K562 (cell line): Measurements from ENCODE around the gene ZNRF1. TPM values are rescaled to one million over a fixed set of nuclear protein-coding genes. Genes with fewer than 3 reads are reported as not detected.
"Not testable (repeated sequence)": the region's sequence is repeated elsewhere in the genome, so short reads cannot be mapped to it uniquely, and the experiment has no call there.

Experiments
- ATAC-seq: fragments of 200-7000 bp; cut with Tn5 transposase; 3 replicates; pipeline ENCODE4 v1.9.1; 2020; ENCODE audit warnings: moderate library complexity
- BruUV-seq: library from RNA; stranded (reverse); fragments of 400-500 nt; replicated peaks from 2 replicates; lab custom pipeline; 2021; lab: Mats Ljungman, UMichigan
- CTCF ChIA-PET: fragments of 300-600 bp; formaldehyde crosslinking; extraction: SDS; loops from one replicate; lab custom pipeline; 2021; ENCODE audit warnings: low intra/inter-chr PET ratio; lab: Yijun Ruan, JAX
- POLR2A ChIA-PET: fragments of 300-600, 350-650 bp; sonication (Branson Sonifier 250); formaldehyde crosslinking; extraction: SDS; loops from one replicate; lab custom pipeline; 2021; ENCODE audit warnings: antibody characterized with exemption, inconsistent platforms; lab: Yijun Ruan, JAX
- DNase-seq, 4 experiments: peaks; one replicate each; pipeline versions ENCODE4 v3.0.0 to v3.0.0-alpha.2; 2011 to 2018; ENCODE audit warnings: low spot score in 3 of 4, mixed read lengths in 3 of 4; ENCODE audit errors: extremely low read depth in 1 of 4
- FAIRE-seq: peaks from 2 replicates; lab custom pipeline; 2011; peaks lifted over from hg19 to GRCh38; lab: Jason Lieb, UNC
- H2AFZ ChIP-seq: 2 replicates; pipeline ENCODE4 v1.6.0; 2011; ENCODE audit warnings: low read depth, low read length, control low read depth, inconsistent platforms
- H3K27ac ChIP-seq: fragments of 200-600 bp; 3 replicates; pipeline ENCODE4 v1.8.0; 2011; ENCODE audit warnings: low read depth, mild to moderate bottlenecking, control low read depth, inconsistent platforms, low read length, moderate library complexity, mixed read lengths; ENCODE audit errors: extremely low read depth
- H3K27me3 ChIP-seq, 2 experiments: fragments of 300-600 bp in 1 of 2; 2 replicates in 1 of 2; 3 replicates in 1 of 2; pipeline versions ENCODE4 v1.6.0 to v1.8.0; 2011; ENCODE audit warnings: inconsistent platforms in 2 of 2, low read length in 2 of 2, mild to moderate bottlenecking in 1 of 2, mixed read lengths in 1 of 2, moderate library complexity in 1 of 2; ENCODE audit not compliant: control insufficient read depth in 2 of 2, insufficient read depth in 2 of 2
- H3K36me3 ChIP-seq: fragments of 300-600 bp; 3 replicates; pipeline ENCODE4 v1.8.0; 2011; ENCODE audit warnings: mild to moderate bottlenecking, low read length, inconsistent platforms; ENCODE audit not compliant: control insufficient read depth, insufficient read depth
- H3K4me1 ChIP-seq, 2 experiments: fragments of 200-600 bp in 1 of 2; replicated peaks in 1 of 2; 2 replicates in 1 of 2; 3 replicates in 1 of 2; pipeline versions ENCODE4 v1.5.1 to v1.8.0; 2011; ENCODE audit warnings: inconsistent platforms in 2 of 2, low read length in 2 of 2, mild to moderate bottlenecking in 1 of 2, mixed read lengths in 1 of 2, moderate library complexity in 1 of 2; ENCODE audit not compliant: control insufficient read depth in 2 of 2, insufficient read depth in 2 of 2
- H3K4me2 ChIP-seq: 2 replicates; pipeline ENCODE4 v1.6.1; 2011; ENCODE audit warnings: low read length, control low read depth, inconsistent platforms, mixed read lengths; ENCODE audit not compliant: insufficient read depth
- H3K4me3 ChIP-seq: fragments of 200-600 bp; sonication (generic), shearing (Covaris generic); 2 replicates; pipeline ENCODE4 v1.5.1; 2016; ENCODE audit warnings: control low read depth, inconsistent platforms
- H3K79me2 ChIP-seq: fragments of 200-600 bp; 3 replicates; pipeline ENCODE4 v1.8.0; 2011; ENCODE audit warnings: low read length, inconsistent platforms; ENCODE audit not compliant: control insufficient read depth, insufficient read depth
- H3K9ac ChIP-seq, 2 experiments: 2 replicates each; pipeline versions ENCODE4 v1.6.0 to v1.6.1; 2011; ENCODE audit warnings: low read depth in 2 of 2, low read length in 2 of 2, control low read depth in 1 of 2, inconsistent platforms in 1 of 2, mild to moderate bottlenecking in 1 of 2, mixed read lengths in 1 of 2; ENCODE audit not compliant: insufficient read depth in 1 of 2
- H3K9me1 ChIP-seq: one replicate; pipeline ENCODE4 v1.6.0; 2011; ENCODE audit warnings: inconsistent platforms, mild to moderate bottlenecking, low read length, moderate library complexity; ENCODE audit not compliant: control insufficient read depth, insufficient read depth
- H3K9me3 ChIP-seq: replicated peaks from 2 replicates; pipeline ENCODE4 v1.5.1; 2011; ENCODE audit warnings: low read depth, low read length, inconsistent platforms; ENCODE audit not compliant: control insufficient read depth, insufficient read depth
- H4K20me1 ChIP-seq: replicated peaks from 2 replicates; pipeline ENCODE4 v1.6.1; 2011; ENCODE audit warnings: low read length, inconsistent platforms, mixed read lengths; ENCODE audit not compliant: control insufficient read depth, insufficient read depth
- ATF1 ChIP-seq, 2 experiments: fragments of 450-650 bp in 1 of 2; IDR thresholded peaks; 2 replicates each; pipeline ENCODE4 v1.6.1; 2016; ENCODE audit warnings: missing compliant biosample characterization in 1 of 2, missing genetic modification characterization in 1 of 2
- C11orf30 ChIP-seq: fragments of 450-650 bp; IDR thresholded peaks from 2 replicates; pipeline ENCODE4 v1.6.1; 2016; ENCODE audit warnings: low read depth, mild to moderate bottlenecking
- CREB1 ChIP-seq, 2 experiments: sonication (generic) in 1 of 2; formaldehyde crosslinking in 1 of 2; IDR thresholded peaks; 2 replicates each; pipeline versions ENCODE4 v1.6.1 to v1.8.0; 2012 to 2022; ENCODE audit warnings: inconsistent platforms in 1 of 2, mild to moderate bottlenecking in 1 of 2, missing genetic modification reagents in 1 of 2, moderate library complexity in 1 of 2
- CREM ChIP-seq: IDR thresholded peaks from 2 replicates; pipeline ENCODE4 v1.6.1; 2014; ENCODE audit warnings: antibody characterized with exemption, low read depth
- EP400 ChIP-seq: fragments of 450-650 bp; IDR thresholded peaks from 2 replicates; pipeline ENCODE4 v1.6.1; 2017; ENCODE audit warnings: antibody characterized with exemption, mild to moderate bottlenecking, moderate library complexity
- FOXK2 ChIP-seq, 2 experiments: fragments of 450-650 bp; IDR thresholded peaks in 1 of 2; conservative IDR thresholded peaks in 1 of 2; 2 replicates each; pipeline ENCODE4 v1.6.1; 2016; ENCODE audit warnings: low read depth in 2 of 2, mild to moderate bottlenecking in 1 of 2
- MAFG ChIP-seq: fragments of 450-650 bp; conservative IDR thresholded peaks from 2 replicates; pipeline ENCODE4 v1.6.1; 2016; ENCODE audit warnings: missing genetic modification characterization, missing compliant biosample characterization
- NFE2 ChIP-seq: IDR thresholded peaks from 2 replicates; pipeline ENCODE4 v1.6.1; 2014; ENCODE audit warnings: antibody characterized with exemption, low read depth
- WGBS: fragments of 100-300 bp; shearing (Covaris generic); methylation state at CpG from one replicate; pipeline ENCODE4 v1.1.6; 2016; ENCODE audit warnings: low coverage, mixed read lengths; ENCODE audit not compliant: insufficient coverage; ENCODE audit errors: missing lambda C conversion rate; 5-methylcytosine and 5-hydroxymethylcytosine counted together
- in situ Hi-C: fragments of 300-500 bp; cut with MboI; formaldehyde crosslinking; loops from 4 replicates; pipeline ENCODE4 v1.15.0; 2018; ENCODE audit warnings: inconsistent platforms, mixed read lengths
- intact Hi-C: fragments of 100-400 bp; cut with micrococcal nuclease; formaldehyde crosslinking; loops from 2 replicates; pipeline ENCODE4 v1.14.2; 2022
- polyA plus RNA-seq, 8 experiments: library from polyadenylated mRNA; depleted of rRNA in 4 of 8; stranded (reverse) in 5 of 8; unstranded in 3 of 8; fragments of >200 nt; fragmentation: Nextera tagmentation in 2 of 8; fragmentation: Illumina TruSeq in 1 of 8; extraction: Ambion mirVana in 2 of 8; extraction: Trizol in 1 of 8; gene quantifications; 2 replicates each; pipeline versions ENCODE4 v1.2.1 to v1.2.3, GENCODE V29; 2011 to 2014; ENCODE audit warnings: inconsistent platforms in 1 of 8, missing spikeins in 1 of 8
- total RNA-seq, 7 experiments: library from RNA; depleted of rRNA in 6 of 7; stranded (reverse); fragments of >200 nt in 6 of 7; fragmentation: Illumina TruSeq in 2 of 7; extraction: Trizol in 2 of 7; gene quantifications; 2 replicates each; pipeline versions ENCODE4 v1.2.1 to v1.2.3, GENCODE V29; 2011 to 2021; ENCODE audit warnings: low replicate concordance in 1 of 7
- TF ChIP-seq, protein P1 (sequence below): sonication (generic); formaldehyde crosslinking; IDR thresholded peaks from 2 replicates; pipeline ENCODE4 v1.8.1; 2022; ENCODE audit warnings: missing genetic modification reagents
- TF ChIP-seq, protein P2 (sequence below): fragments of 450-650 bp; IDR thresholded peaks from 2 replicates; pipeline ENCODE4 v1.6.1; 2017; ENCODE audit warnings: antibody characterized with exemption, mild to moderate bottlenecking
- TF ChIP-seq, protein P3 (sequence below), 2 experiments: fragments of 450-650 bp in 1 of 2; sonication (generic) in 1 of 2; formaldehyde crosslinking in 1 of 2; IDR thresholded peaks in 1 of 2; conservative IDR thresholded peaks in 1 of 2; 2 replicates each; pipeline versions ENCODE4 v1.6.1 to v1.8.1; 2016 to 2023; ENCODE audit warnings: mild to moderate bottlenecking in 2 of 2, moderate library complexity in 2 of 2, inconsistent platforms in 1 of 2, missing genetic modification reagents in 1 of 2

ZNRF1 gene
- total and polyA plus RNA-seq, 9 of the 15 experiments (the other 6 are each of a cell fraction or from before 2014, with no cell fraction given): 9.5 to 37.7 (median 20.0) TPM

DNA sequence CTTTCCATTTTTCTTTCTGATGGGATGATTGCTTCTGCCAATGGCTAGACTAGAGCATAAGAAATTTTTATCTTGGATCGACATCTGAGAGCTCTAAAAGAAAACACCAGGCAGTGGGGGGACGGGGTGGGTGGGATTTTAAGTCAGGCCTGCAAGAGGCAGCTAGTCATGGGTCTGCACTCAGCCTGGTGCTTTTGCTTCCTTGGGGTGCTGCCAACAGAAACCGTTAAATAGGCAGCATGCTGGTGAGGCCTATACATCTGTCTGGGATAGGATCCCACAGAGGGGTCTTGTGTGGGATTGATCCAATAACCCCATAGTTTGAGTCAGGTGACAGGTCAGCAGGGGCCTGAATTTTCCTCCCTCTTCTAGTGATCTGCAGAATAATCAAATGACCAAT, 26.9 kb downstream of the ZNRF1 start (continued):
- TF ChIP-seq, protein P1, sequence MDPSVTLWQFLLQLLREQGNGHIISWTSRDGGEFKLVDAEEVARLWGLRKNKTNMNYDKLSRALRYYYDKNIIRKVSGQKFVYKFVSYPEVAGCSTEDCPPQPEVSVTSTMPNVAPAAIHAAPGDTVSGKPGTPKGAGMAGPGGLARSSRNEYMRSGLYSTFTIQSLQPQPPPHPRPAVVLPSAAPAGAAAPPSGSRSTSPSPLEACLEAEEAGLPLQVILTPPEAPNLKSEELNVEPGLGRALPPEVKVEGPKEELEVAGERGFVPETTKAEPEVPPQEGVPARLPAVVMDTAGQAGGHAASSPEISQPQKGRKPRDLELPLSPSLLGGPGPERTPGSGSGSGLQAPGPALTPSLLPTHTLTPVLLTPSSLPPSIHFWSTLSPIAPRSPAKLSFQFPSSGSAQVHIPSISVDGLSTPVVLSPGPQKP (CRISPR knock-in tag): no peak

DNA sequence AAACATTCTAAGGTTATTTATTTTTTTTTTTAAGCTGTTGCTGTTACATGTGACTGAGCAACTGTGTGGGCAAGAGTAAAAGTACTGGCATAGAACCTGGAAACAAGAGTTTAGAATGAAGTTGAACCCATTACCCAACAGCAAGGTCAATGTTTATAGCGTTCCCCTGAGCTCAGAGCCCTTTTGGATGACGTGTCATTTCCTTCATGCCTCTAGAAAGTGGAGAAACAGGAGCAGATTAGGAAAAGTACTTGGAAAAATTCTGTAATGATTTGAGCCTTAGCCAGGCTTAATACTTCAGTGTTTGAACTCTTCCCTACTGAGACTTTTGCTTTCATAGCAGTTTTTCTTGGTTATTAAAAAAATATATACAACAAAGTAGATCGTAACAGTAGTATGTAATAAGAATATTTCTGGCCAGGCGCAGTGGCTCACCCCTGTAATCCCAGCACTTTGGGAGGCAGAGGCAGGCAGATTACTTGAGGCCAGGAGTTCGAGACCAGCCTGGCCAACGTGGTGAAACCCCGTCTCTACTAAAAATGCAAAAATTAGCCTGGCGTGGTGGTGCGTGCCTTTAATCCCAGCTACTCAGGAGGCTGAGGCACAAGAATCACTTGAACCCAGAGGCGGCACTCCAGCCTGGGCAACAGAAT, 27.5 kb downstream of the ZNRF1 start:
- H4K20me1 ChIP-seq; H3K4me3 ChIP-seq; in situ Hi-C loops; BruUV-seq; H3K27me3 ChIP-seq; CTCF ChIA-PET; H3K36me3 ChIP-seq; intact Hi-C loops; H3K9me3 ChIP-seq; H3K9me1 ChIP-seq; TF ChIP-seq CREB1, ATF1 (CRISPR knock-in tag; IDR thresholded peaks at IDR 0.05): not testable (repeated sequence)
- Histone ChIP-seq H3K4me1 (peaks cover 9 to 45% of the 10 kb centered on the region in 2 experiments; a peak in 4 of 5 replicates), H2AFZ (0 out of 2 replicates have a peak overlapping the region, but pooled peaks have one; percentile 48), H3K9ac (peak overlapping the region in 1 of 2 experiments; percentile 36; a peak in 2 of 4 replicates), H3K27ac (peak overlapping the region; percentile 70), H3K4me2 (peak overlapping the region; percentile 50), H3K79me2 (peaks cover 81% of the 10 kb centered on the region)
- ATAC-seq: peak; percentile 56
- POLR2A ChIA-PET: interaction anchor here (0.6 to 2.1 kb wide), 6 partner anchors 12 to 137 kb away, joined by 3 to 6 read pairs (median 4); no protein-coding TSS in a partner anchor
- FAIRE-seq: peak; percentile 86
- WGBS: 65% methylated on average over 10 of the region's 10 CpGs
- peak in 1 of 4 experiments; percentile 45 for DNase-seq
- TF ChIP-seq EP400 (peak; percentile 30; the same call in 1 of the 2 replicates), C11orf30 (peak; percentile 45; the same call in 1 of the 2 replicates), CREM (peak; percentile 59; the same call in 1 of the 2 replicates), MAFG (tag) (peak; percentile 27; the same call in 1 of the 2 replicates), CREB1 (IDR thresholded peaks at IDR 0.05) (peak; percentile 23; the same call in 1 of the 2 replicates), NFE2 (0 out of 2 replicates have a peak, but pooled peaks have one; percentile 1), ATF1 (tag; IDR thresholded peaks at IDR 0.05) (peak; percentile 45), FOXK2 (conservative IDR thresholded peaks at IDR 0.05 in 1 of 2, IDR thresholded peaks at IDR 0.05 in 1 of 2; ENCODE audit: low read depth in 2 of 2) (peak; percentile 39 to 43; a peak in 1 of 4 replicates)
- TF ChIP-seq, protein P2, sequence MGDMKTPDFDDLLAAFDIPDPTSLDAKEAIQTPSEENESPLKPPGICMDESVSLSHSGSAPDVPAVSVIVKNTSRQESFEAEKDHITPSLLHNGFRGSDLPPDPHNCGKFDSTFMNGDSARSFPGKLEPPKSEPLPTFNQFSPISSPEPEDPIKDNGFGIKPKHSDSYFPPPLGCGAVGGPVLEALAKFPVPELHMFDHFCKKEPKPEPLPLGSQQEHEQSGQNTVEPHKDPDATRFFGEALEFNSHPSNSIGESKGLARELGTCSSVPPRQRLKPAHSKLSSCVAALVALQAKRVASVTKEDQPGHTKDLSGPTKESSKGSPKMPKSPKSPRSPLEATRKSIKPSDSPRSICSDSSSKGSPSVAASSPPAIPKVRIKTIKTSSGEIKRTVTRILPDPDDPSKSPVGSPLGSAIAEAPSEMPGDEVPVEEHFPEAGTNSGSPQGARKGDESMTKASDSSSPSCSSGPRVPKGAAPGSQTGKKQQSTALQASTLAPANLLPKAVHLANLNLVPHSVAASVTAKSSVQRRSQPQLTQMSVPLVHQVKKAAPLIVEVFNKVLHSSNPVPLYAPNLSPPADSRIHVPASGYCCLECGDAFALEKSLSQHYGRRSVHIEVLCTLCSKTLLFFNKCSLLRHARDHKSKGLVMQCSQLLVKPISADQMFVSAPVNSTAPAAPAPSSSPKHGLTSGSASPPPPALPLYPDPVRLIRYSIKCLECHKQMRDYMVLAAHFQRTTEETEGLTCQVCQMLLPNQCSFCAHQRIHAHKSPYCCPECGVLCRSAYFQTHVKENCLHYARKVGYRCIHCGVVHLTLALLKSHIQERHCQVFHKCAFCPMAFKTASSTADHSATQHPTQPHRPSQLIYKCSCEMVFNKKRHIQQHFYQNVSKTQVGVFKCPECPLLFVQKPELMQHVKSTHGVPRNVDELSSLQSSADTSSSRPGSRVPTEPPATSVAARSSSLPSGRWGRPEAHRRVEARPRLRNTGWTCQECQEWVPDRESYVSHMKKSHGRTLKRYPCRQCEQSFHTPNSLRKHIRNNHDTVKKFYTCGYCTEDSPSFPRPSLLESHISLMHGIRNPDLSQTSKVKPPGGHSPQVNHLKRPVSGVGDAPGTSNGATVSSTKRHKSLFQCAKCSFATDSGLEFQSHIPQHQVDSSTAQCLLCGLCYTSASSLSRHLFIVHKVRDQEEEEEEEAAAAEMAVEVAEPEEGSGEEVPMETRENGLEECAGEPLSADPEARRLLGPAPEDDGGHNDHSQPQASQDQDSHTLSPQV: 0 out of 2 replicates have a peak, but pooled peaks have one; percentile 15
- TF ChIP-seq, protein P3, sequence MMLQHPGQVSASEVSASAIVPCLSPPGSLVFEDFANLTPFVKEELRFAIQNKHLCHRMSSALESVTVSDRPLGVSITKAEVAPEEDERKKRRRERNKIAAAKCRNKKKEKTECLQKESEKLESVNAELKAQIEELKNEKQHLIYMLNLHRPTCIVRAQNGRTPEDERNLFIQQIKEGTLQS (IDR thresholded peaks at IDR 0.05): 0 out of 2 replicates have a peak, but pooled peaks have one; percentile 35
- TF ChIP-seq, protein P3 (CRISPR knock-in tag; conservative IDR thresholded peaks at IDR 0.05): not testable (repeated sequence)
